Suprapubic skin (tissue), 4 donors: Measurements from ENCODE around the gene SRCAP.

Source experiments
- CTCF ChIP-seq, 2 donors: fragments of 200-600 bp in 1 of 2; fragments of 450-650 bp in 1 of 2; sonication (generic) in 1 of 2; IDR thresholded peaks; one replicate each; pipeline ENCODE4 v1.5.1; 2016 to 2019; ENCODE audit warnings: antibody characterized with exemption in 2 of 2, mild to moderate bottlenecking in 1 of 2, moderate library complexity in 1 of 2
- POLR2A ChIP-seq, 2 donors: fragments of 450-650 bp; IDR thresholded peaks; one replicate each; pipeline ENCODE4 v1.6.1; 2017; ENCODE audit warnings: antibody characterized with exemption in 2 of 2, mild to moderate bottlenecking in 2 of 2, moderate library complexity in 2 of 2
- POLR2AphosphoS5 ChIP-seq, 3 donors: sonication (generic); formaldehyde crosslinking; IDR thresholded peaks; one replicate each; pipeline ENCODE4 v1.6.1; 2017; ENCODE audit warnings: antibody characterized with exemption in 3 of 3

- TF ChIP-seq POLR2AphosphoS5 (IDR thresholded peaks at IDR 0.05) (no peak), POLR2A (IDR thresholded peaks at IDR 0.05) (no peak), CTCF (IDR thresholded peaks at IDR 0.05) (no peak)
Observed at GRCh38 chr16:30747331-30747730, 48.4 kb downstream of the SRCAP start.
